Neural progenitor cell (in vitro differentiated cells): ENCODE results near the gene ARL4C. TPM values are rescaled to one million over a fixed set of nuclear protein-coding genes. Genes with fewer than 3 reads are reported as not detected.

ENCODE experiments used
- DNase-seq: peaks from one replicate; pipeline ENCODE4 v3.0.0-alpha.2; 2016; ENCODE audit warnings: low spot score
- H2AFZ ChIP-seq: fragments of 200-600 bp; sonication (generic); replicated peaks from 2 replicates; pipeline ENCODE4 v1.6.1; 2016; ENCODE audit warnings: antibody characterized with exemption
- H3F3A ChIP-seq: fragments of 200-600 bp; sonication (generic); 2 replicates; pipeline ENCODE4 v1.6.1; 2016; ENCODE audit warnings: antibody characterized with exemption, low read depth
- H3K27ac ChIP-seq: fragments of 200-600 bp; sonication (generic); 2 replicates; pipeline ENCODE4 v1.5.1; 2016; ENCODE audit warnings: mild to moderate bottlenecking
- H3K27me3 ChIP-seq: fragments of 200-600 bp; sonication (generic); 2 replicates; pipeline ENCODE4 v1.6.1; 2016; ENCODE audit warnings: mild to moderate bottlenecking, moderate library complexity
- H3K36me3 ChIP-seq: fragments of 200-600 bp; sonication (generic); 2 replicates; pipeline ENCODE4 v1.5.1; 2016
- H3K4me1 ChIP-seq: fragments of 200-600 bp; sonication (generic); 2 replicates; pipeline ENCODE4 v1.6.1; 2016; ENCODE audit warnings: mixed run types
- H3K4me2 ChIP-seq: fragments of 200-600 bp; sonication (generic); 2 replicates; pipeline ENCODE4 v1.6.1; 2016
- H3K4me3 ChIP-seq: fragments of 200-600 bp; sonication (generic); 2 replicates; pipeline ENCODE4 v1.5.1; 2016
- H3K79me2 ChIP-seq: fragments of 200-600 bp; sonication (generic); 2 replicates; pipeline ENCODE4 v1.6.1; 2016; ENCODE audit warnings: low read depth
- H3K9ac ChIP-seq: fragments of 200-600 bp; sonication (generic); 2 replicates; pipeline ENCODE4 v1.6.1; 2016
- H3K9me3 ChIP-seq: fragments of 200-600 bp; sonication (generic); 2 replicates; pipeline ENCODE4 v1.5.1; 2016; ENCODE audit warnings: low read depth
- H4K20me1 ChIP-seq: fragments of 200-600 bp; sonication (generic); 2 replicates; pipeline ENCODE4 v1.6.1; 2016; ENCODE audit warnings: low read depth
- H3K27ac Mint-ChIP-seq: 3 replicates; pipeline ENCODE4 v1.8.0; 2021; ENCODE audit warnings: mixed read lengths
- H3K27me3 Mint-ChIP-seq: 2 replicates; pipeline ENCODE4 v1.8.0; 2022; ENCODE audit warnings: low read depth, mild to moderate bottlenecking, inconsistent platforms, moderate library complexity, mixed read lengths; ENCODE audit not compliant: insufficient read depth
- H3K36me3 Mint-ChIP-seq: 3 replicates; pipeline ENCODE4 v1.8.0; 2021; ENCODE audit warnings: mixed read lengths
- H3K4me1 Mint-ChIP-seq: 3 replicates; pipeline ENCODE4 v1.8.0; 2021; ENCODE audit warnings: mixed read lengths
- H3K4me3 Mint-ChIP-seq: 3 replicates; pipeline ENCODE4 v1.8.0; 2021; ENCODE audit warnings: mild to moderate bottlenecking, moderate library complexity, mixed read lengths
- H3K9me3 Mint-ChIP-seq: 3 replicates; pipeline ENCODE4 v1.8.0; 2020; ENCODE audit warnings: mixed read lengths
- CTCF ChIP-seq: fragments of 200-600 bp; sonication (generic); IDR thresholded peaks from 2 replicates; pipeline ENCODE4 v1.5.1; 2017; ENCODE audit warnings: antibody characterized with exemption, mild to moderate bottlenecking
- EZH2 ChIP-seq: fragments of 200-600 bp; sonication (generic); IDR thresholded peaks from 2 replicates; pipeline ENCODE4 v1.6.1; 2017; ENCODE audit warnings: antibody characterized with exemption, mild to moderate bottlenecking, moderate library complexity
- EZH2phosphoT487 ChIP-seq: fragments of 200-600 bp; sonication (generic); IDR thresholded peaks from 2 replicates; pipeline ENCODE4 v1.6.1; 2017; ENCODE audit warnings: antibody characterized with exemption
- total RNA-seq: library from RNA; depleted of rRNA; stranded (reverse); fragments of >200 nt; gene quantifications from 2 replicates; pipeline ENCODE4 v1.2.3, GENCODE V29; 2015; ENCODE audit warnings: low replicate concordance

The ARL4C gene
- 87.6 and 96.6 TPM in 2 replicates for total RNA-seq

GRCh38 chr2:234496835-234497593 is at the start of gene ARL4C:
ARL4C (minus strand) TSS chr2:234497081; CDS start chr2:234496586, 495 bp downstream.
- peak; percentile 94 for DNase-seq
- Histone ChIP-seq H3K4me3 (peak within 1 kb of the TSS; percentile 97), H3K9ac (peak within 1 kb of the TSS; percentile 74), H3K36me3 (peaks cover 11% of the 10 kb centered on the region), H2AFZ (peak within 1 kb of the TSS; percentile 74), H4K20me1 (peaks cover 44% of the 10 kb centered on the region), H3K4me2 (peak within 1 kb of the TSS; percentile 98), H3K9me3 (no peaks in the 10 kb centered on the region), H3K27ac (peak within 1 kb of the TSS; percentile 86), H3K4me1 (peaks cover 12% of the 10 kb centered on the region), H3K79me2 (peaks cover 59% of the 10 kb centered on the region), H3F3A (peaks cover 37% of the 10 kb centered on the region), H3K27me3 (no peaks in the 10 kb centered on the region)
- Mint-ChIP-seq H3K27me3 (peaks cover 8% of the 10 kb centered on the region), H3K4me1 (peaks cover 29% of the 10 kb centered on the region), H3K9me3 (peaks cover 2% of the 10 kb centered on the region), H3K36me3 (peaks cover 20% of the 10 kb centered on the region), H3K4me3 (peak within 1 kb of the TSS; percentile 99), H3K27ac (peak within 1 kb of the TSS; percentile 96)
- TF ChIP-seq EZH2: no peak
- TF ChIP-seq CTCF: peak; percentile 5
- no peak for TF ChIP-seq EZH2phosphoT487

GRCh38 chr2:234544659-234545611 is 48.1 kb upstream of the ARL4C start:
- H3K27ac ChIP-seq: no peak overlapping the region
- peak overlapping the region; percentile 13 for H2AFZ ChIP-seq
- H3K4me2 ChIP-seq: peak overlapping the region; percentile 63
- no peaks in the 10 kb centered on the region for H3K79me2 ChIP-seq
- no peak overlapping the region for H3K27ac Mint-ChIP-seq
- peaks cover 18% of the 10 kb centered on the region for H3K4me1 ChIP-seq
- H3K4me1 Mint-ChIP-seq: peaks cover 41% of the 10 kb centered on the region
- TF ChIP-seq EZH2 (no peak), CTCF (peak; percentile 94)
- no peaks in the 10 kb centered on the region for H3K36me3 Mint-ChIP-seq
- H3K4me3 ChIP-seq: peak overlapping the region; percentile 16
- H3K27me3 ChIP-seq: no peaks in the 10 kb centered on the region
- peak overlapping the region; percentile 6 for H3K4me3 Mint-ChIP-seq
- no peaks in the 10 kb centered on the region for H4K20me1 ChIP-seq
- H3K9me3 ChIP-seq: no peaks in the 10 kb centered on the region
- no peak overlapping the region for H3K9ac ChIP-seq
- peaks cover 9% of the 10 kb centered on the region for H3K27me3 Mint-ChIP-seq
- no peaks in the 10 kb centered on the region for H3F3A ChIP-seq
- H3K9me3 Mint-ChIP-seq: no peaks in the 10 kb centered on the region
- peak; percentile 86 for DNase-seq
- H3K36me3 ChIP-seq: no peaks in the 10 kb centered on the region

- Mint-ChIP-seq H3K36me3 (no peaks in the 10 kb centered on the region), H3K27me3 (peaks cover 6% of the 10 kb centered on the region), H3K27ac (no peak overlapping the region), H3K4me1 (peaks cover 20% of the 10 kb centered on the region), H3K4me3 (no peak overlapping the region), H3K9me3 (no peaks in the 10 kb centered on the region)
- no peaks in the 10 kb centered on the region for H3F3A ChIP-seq
- H3K27me3 ChIP-seq: no peaks in the 10 kb centered on the region
- TF ChIP-seq CTCF (no peak), EZH2 (no peak), EZH2phosphoT487 (no peak)
- no peak overlapping the region for H3K4me3 ChIP-seq
- no peak overlapping the region for H3K9ac ChIP-seq
- no peaks in the 10 kb centered on the region for H3K9me3 ChIP-seq
- H3K4me2 ChIP-seq: no peak overlapping the region
- peaks cover 7% of the 10 kb centered on the region for H3K4me1 ChIP-seq
- no peaks in the 10 kb centered on the region for H3K79me2 ChIP-seq
- no peaks in the 10 kb centered on the region for H3K36me3 ChIP-seq
- H3K27ac ChIP-seq: no peak overlapping the region
- no peak for DNase-seq
- H2AFZ ChIP-seq: no peak overlapping the region
- H4K20me1 ChIP-seq: no peaks in the 10 kb centered on the region
These were observed 45.9 kb upstream of the ARL4C start for GRCh38 chr2:234542742-234543141.
